ENCODE data around the gene RARB. TPM values are rescaled to one million over a fixed set of nuclear protein-coding genes. Genes with fewer than 3 reads are reported as not detected.

RARB gene
- total and polyA plus RNA-seq, 4 donors: 1.5 to 24.5 (median 4.1) TPM

DNA sequence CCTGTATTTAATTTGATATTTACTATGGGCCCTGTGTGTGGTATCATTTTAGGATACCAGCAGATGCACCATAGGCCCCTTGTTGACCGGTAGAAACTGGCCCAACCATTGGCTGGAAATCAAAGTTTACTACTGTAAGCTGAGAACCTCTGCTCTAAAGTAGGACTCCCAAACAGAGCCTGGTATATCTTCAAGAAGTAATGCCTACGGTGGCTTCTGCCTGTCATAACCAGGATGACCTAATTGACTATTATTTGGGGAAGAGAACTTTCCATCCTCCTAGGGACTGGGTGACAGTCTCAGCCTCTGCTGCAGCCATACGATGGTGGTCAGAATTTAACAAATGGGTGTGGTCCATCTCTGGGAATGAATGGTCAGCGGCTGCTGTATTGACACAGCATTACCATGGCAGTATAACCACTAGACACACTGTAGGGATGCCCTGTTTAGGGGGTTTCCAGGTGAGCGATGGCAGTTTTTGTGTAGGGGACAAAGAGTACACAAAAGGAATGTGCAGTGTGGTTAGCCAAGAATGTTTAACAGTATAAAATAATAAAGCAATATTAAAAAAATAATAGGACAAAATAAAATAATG lies 37.3 kb downstream of the RARB start:
- Histone ChIP-seq H3K9ac (ENCODE audit: insufficient read depth in 1 of 2, low read length in 2 of 2) (no peak overlapping the region), H3K27ac (ENCODE audit: low read depth in 1 of 2, low read length in 1 of 2) (no peak overlapping the region), H3K4me1 (ENCODE audit: control insufficient read depth in 5 of 5, insufficient read depth in 5 of 5, low read length in 5 of 5) (peaks cover 6 to 38% (median 18%) of the 10 kb centered on the region in 5 donors), H3K36me3 (ENCODE audit: control insufficient read depth in 4 of 4, insufficient read depth in 4 of 4, low read length in 4 of 4) (peaks cover 0 to 13% (median 7%) of the 10 kb centered on the region in 4 donors), H3K4me3 (no peak overlapping the region), H3K9me3 (ENCODE audit: control insufficient read depth in 4 of 4, insufficient read depth in 3 of 4, low read length in 3 of 4) (peaks cover 0 to 2% (median 0%) of the 10 kb centered on the region in 4 donors), H3K27me3 (ENCODE audit: control insufficient read depth in 3 of 3, insufficient read depth in 3 of 3, low read length in 2 of 3) (no peaks in the 10 kb centered on the region)
- DNase-seq (no peak), ATAC-seq (ENCODE audit: insufficient read depth, low FRiP score) (no peak)
- 84 to 92% methylated on average over 5 of the region's 5 CpGs for WGBS, 2 donors
- TF ChIP-seq CTCF (IDR thresholded peaks at IDR 0.05; ENCODE audit: control extremely low read depth, extremely low read depth): no peak

DNA sequence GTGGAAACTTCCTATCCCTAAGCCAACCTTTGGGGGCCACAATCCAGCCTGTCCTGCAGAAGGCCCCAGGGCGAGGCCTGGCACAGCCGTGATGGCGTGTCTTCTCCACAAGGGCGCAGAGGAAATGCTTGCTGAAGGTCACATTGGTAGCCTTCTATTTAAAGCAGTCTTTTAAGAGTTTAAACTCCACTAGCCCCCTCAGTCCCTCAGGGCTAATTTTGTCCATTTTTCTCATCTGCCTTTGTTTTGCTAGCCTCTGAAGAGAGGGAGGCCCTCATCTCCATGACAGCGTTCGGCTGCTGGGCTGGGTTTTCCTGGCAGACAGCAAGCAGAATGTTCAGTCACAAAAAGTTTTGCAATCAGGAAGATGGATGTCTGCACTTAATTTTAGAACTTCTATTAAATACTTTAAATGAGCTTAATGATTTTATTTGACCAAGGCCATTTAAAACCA lies 40.8 kb downstream of the RARB start:
- WGBS, 2 donors: 50 to 52% methylated on average over 6 of the region's 6 CpGs
- peaks cover 4 to 64% (median 37%) of the 10 kb centered on the region in 5 donors for H3K4me1 ChIP-seq (ENCODE audit: control insufficient read depth in 5 of 5, insufficient read depth in 5 of 5, low read length in 5 of 5)
- H3K27me3 ChIP-seq (ENCODE audit: control insufficient read depth in 3 of 3, insufficient read depth in 3 of 3, low read length in 2 of 3): no peaks in the 10 kb centered on the region
- H3K4me3 ChIP-seq: no peak overlapping the region
- DNase-seq: peak; percentile 86 to 96 (median 93)
- peak overlapping the region in 1 of 2 donors; percentile 72 for H3K9ac ChIP-seq (ENCODE audit: insufficient read depth in 1 of 2, low read length in 2 of 2)
- peaks cover 0 to 5% (median 1%) of the 10 kb centered on the region in 4 donors for H3K36me3 ChIP-seq (ENCODE audit: control insufficient read depth in 4 of 4, insufficient read depth in 4 of 4, low read length in 4 of 4)
- H3K27ac ChIP-seq (ENCODE audit: low read depth in 1 of 2, low read length in 1 of 2): peak overlapping the region; percentile 89 to 92
- no peak for TF ChIP-seq CTCF (IDR thresholded peaks at IDR 0.05; ENCODE audit: control extremely low read depth, extremely low read depth)
- no peaks in the 10 kb centered on the region for H3K9me3 ChIP-seq (ENCODE audit: control insufficient read depth in 4 of 4, insufficient read depth in 3 of 4, low read length in 3 of 4)
- no peak for ATAC-seq (ENCODE audit: insufficient read depth, low FRiP score)

DNA sequence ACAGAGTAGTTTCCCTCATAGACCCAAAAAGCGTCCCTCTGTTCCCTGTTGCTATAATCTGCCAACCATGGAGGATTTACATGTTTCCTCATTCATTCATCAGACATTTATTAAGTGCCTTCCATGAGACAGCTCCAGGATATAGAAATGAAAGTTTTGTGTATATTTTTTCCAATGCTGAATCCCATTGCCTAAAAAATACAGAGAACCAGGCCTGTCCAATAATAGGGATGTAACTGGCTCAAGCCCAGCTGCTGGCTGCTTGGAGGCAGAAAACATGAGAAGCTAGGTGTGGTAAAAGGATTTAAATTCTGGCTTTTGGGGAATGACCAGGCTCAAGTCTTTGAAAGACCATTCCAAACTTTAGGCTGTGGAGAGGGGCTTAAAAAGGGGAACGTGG lies 41.5 kb downstream of the RARB start:
- DNase-seq (peak in 2 of 3 donors; percentile 56 to 60), ATAC-seq (ENCODE audit: insufficient read depth, low FRiP score) (no peak)
- H3K27ac ChIP-seq (ENCODE audit: low read depth in 1 of 2, low read length in 1 of 2): peak overlapping the region; percentile 2 to 89
- H3K4me1 ChIP-seq (ENCODE audit: control insufficient read depth in 5 of 5, insufficient read depth in 5 of 5, low read length in 5 of 5): peaks cover 4 to 64% (median 43%) of the 10 kb centered on the region in 5 donors
- 70 to 71% methylated on average over 2 of the region's 2 CpGs for WGBS, 2 donors
- H3K9ac ChIP-seq (ENCODE audit: insufficient read depth in 1 of 2, low read length in 2 of 2): peak overlapping the region in 1 of 2 donors; percentile 3
- peaks cover 0 to 5% (median 0%) of the 10 kb centered on the region in 4 donors for H3K36me3 ChIP-seq (ENCODE audit: control insufficient read depth in 4 of 4, insufficient read depth in 4 of 4, low read length in 4 of 4)
- TF ChIP-seq CTCF (IDR thresholded peaks at IDR 0.05; ENCODE audit: control extremely low read depth, extremely low read depth): no peak
- H3K27me3 ChIP-seq (ENCODE audit: control insufficient read depth in 3 of 3, insufficient read depth in 3 of 3, low read length in 2 of 3): no peaks in the 10 kb centered on the region
- H3K9me3 ChIP-seq (ENCODE audit: control insufficient read depth in 4 of 4, insufficient read depth in 3 of 4, low read length in 3 of 4): no peaks in the 10 kb centered on the region
- H3K4me3 ChIP-seq: no peak overlapping the region
